Cardiac ventricle fibroblast (primary cell): Measurements from ENCODE around the gene KCNH4. TPM values are rescaled to one million over a fixed set of nuclear protein-coding genes. Genes with fewer than 3 reads are reported as not detected.

Experiments
- total RNA-seq: library from RNA; depleted of rRNA; stranded (reverse); fragments of >200 nt; gene quantifications from 2 replicates; pipeline ENCODE4 v1.2.3, GENCODE V29; 2015

Gene KCNH4
- total RNA-seq = not detected in 2 replicates

DNA sequence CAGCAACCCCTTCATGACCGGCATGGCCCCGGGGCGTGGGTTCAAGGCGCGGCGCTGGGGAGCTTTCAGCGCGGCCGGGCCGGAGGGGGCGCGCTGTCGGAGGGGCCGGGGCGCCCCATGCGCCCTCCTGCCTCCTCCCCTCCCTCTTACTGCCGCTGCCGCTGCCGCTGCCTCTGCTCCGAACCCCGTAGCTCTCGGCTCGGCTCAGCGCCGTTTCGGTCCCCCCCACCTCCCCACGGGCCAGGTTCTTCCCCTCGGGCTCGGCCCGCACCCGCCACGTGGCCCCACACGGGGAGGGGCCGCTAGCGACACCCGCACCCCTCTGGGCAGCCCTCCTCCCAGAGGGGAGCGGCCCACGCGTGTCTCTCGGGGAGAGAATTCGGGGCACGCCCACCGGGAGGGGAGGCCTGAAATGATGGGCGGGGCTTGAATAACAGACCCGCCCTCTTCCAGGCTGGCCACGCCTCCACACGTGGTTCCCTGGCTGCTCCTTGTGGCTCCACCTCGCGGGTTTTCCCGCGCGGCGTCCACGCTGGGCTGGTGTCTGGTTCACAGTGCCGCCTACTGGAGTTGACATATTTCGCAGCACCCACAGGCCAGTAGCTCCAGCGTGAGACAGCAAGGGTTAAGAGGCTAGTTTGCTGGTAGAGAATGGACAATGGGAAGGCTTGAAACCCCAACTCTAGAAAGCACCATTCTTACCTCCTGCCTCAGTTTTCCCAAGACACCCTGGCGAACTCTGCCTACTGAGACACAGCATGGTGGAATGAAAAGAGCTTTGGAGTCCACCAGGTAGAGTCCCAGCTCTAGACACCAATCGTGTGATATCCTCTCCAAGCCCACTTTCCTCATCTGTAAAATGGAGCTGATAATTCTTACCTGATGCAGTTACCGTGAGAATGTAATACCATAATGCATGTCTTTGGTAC lies at the start of gene KCNH4:
KCNH4 (minus strand) TSS at position 221 of the 929 bp plus-strand sequence; CDS start at position 24, 197 bp downstream.

GRCh38 chr17:42193969-42194899 lies 13.3 kb upstream of the KCNH4 start, which contains the start of gene GHDC:
GHDC (minus strand) TSS chr17:42194494; CDS start chr17:42193581, 913 bp downstream.

DNA sequence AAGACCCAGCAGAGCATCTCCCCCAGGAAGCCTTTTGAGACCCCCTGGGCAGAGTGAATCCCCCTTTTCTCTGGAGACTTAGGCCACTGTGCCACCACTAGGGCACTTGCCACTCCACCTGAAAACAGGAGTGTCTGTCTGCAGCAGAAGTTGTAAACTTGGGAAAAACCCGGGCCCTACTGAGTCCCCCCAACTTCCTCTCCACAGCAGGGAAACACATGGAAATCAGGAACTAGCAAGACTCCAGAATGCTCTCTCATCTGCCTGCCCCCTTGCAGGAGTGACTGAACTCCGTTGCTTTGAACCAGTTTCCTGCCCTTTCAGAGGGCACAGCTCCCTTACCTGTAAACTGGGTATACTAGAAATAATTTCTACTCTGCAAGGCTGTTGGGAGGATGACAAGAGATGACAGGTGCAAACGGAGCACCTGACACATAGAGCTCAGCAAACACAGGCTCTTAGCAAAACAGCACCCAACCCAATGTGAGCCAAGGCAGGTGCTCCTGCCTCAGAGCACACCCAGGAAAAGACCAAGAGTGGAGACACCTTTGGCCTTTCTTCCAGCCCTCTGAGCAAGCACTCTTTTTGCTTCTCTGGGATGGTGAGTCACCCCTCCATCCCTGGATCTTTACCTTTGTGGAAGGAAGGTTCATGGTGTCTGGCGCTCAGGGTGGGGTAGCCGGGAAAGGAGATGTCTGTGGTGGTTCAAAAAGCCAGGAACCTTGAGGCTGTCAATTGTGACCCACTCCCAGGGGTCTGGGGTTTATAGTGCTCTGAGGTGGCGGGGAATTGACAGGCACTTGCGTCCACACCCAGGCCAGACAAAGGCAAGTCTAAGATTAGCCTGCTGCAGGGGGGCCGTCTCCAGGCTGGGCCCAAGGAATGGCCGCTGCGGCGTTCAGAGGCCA lies 4.0 kb upstream of the KCNH4 start, which contains the start of gene HCRT:
HCRT (minus strand) TSS at position 740 of the 908 bp plus-strand sequence; CDS start at position 653, 87 bp downstream.

DNA sequence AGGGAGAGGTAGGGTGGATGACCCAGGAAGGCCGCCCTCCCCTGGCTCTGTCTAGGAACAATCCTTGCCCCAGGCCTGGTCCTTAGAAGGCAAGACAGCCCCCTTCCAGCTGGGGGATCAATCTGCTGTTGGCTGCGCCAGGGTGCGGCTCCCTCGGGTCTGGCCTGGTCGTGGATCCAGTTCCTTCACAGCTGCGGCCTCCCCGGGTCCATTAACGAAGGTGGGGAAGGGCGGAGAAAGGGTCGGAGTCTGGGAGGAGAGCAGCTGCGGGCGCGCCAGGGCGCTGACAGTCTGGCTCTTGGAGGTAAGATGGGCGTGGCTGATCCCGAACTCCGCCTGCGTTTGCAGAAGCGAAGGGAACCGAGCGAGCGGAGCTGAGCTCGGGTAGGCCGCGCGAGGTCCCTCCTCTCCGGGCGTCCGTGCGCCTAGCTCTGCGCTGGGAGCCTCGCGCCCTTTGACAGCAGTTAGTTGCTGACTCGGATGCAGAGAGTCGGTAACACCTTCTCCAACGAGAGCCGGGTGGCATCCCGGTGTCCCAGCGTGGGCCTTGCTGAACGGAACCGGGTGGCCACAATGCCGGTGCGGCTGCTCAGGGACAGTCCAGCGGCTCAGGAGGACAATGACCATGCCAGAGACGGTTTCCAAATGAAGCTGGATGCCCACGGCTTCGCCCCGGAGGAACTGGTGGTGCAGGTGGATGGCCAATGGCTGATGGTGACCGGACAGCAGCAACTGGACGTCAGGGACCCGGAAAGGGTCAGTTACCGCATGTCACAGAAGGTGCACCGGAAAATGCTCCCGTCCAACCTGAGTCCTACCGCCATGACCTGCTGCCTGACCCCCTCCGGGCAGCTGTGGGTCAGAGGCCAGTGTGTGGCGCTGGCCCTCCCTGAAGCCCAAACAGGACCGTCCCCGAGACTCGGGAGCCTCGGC lies 58.3 kb downstream of the KCNH4 start, which contains the start of gene HSPB9:
HSPB9 (plus strand) TSS at position 434 of the 933 bp plus-strand sequence; CDS start at position 481, 47 bp downstream.

GRCh38 chr17:42120770-42121769 lies 59.9 kb downstream of the KCNH4 start, which contains the start of gene KAT2A:
KAT2A (minus strand) TSS chr17:42121367; CDS start chr17:42121304, 63 bp downstream.

DNA sequence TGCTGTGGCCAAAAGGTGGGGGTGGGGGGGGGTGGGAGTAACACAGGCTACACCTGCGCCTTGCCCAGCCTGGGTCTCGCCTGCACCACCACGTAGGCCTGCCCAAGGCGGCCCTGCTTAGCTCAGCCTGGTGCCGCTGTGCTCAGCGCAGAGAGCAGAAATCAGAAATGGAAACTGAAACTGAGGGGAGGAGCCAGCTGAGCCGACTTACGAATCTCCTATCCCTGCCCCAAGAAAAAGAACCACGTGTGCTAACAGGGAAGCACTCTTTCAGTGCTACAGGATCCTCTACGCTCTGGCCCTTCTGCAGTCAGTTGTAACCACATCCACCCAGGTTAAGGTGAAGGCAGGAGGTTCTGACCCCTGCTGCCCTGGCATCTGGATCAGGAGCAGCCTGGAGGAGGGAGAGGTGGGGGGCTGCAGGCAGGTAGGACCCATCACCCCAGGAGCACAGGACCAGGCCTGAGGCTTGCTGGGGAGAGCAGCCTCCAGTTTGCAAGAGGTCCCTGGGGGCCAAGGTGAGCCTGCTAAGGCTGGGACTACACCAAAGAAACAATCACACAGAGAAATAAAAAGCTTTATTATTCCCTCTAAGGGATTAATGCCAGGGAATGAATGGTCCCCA lies 68.3 kb downstream of the KCNH4 start, which contains the start of gene DHX58:
DHX58 (minus strand) TSS at position 163 of the 625 bp plus-strand sequence. CDS start 822 bp downstream, outside the sequence.

Other genes with a start within 250 kb of the KCNH4 start
- 63.9 and 70.5 TPM in 2 replicates for gene CNP, start 214.3 kb downstream of the KCNH4 start, total RNA-seq
- gene DNAJC7, start 163.7 kb downstream of the KCNH4 start, total RNA-seq = 57.4 and 58.8 TPM in 2 replicates
- 38.6 and 40.2 TPM in 2 replicates for gene NKIRAS2, start 161.1 kb downstream of the KCNH4 start, total RNA-seq
- gene C17orf113, start 130.5 kb downstream of the KCNH4 start, total RNA-seq = 0.19 TPM in 1 of 2 replicates, not detected in the other
- gene ZNF385C, start 82.7 kb downstream of the KCNH4 start, total RNA-seq = not detected in 2 replicates
- 10.2 and 11.9 TPM in 2 replicates for gene DHX58, start 68.4 kb downstream of the KCNH4 start, total RNA-seq
- gene KAT2A, start 59.8 kb downstream of the KCNH4 start, total RNA-seq = 13.4 and 14.2 TPM in 2 replicates
- gene HSPB9, start 58.3 kb downstream of the KCNH4 start, total RNA-seq = not detected in 2 replicates
- 76.3 and 89.0 TPM in 2 replicates for gene RAB5C, start 26.2 kb downstream of the KCNH4 start, total RNA-seq
- not detected in 2 replicates for gene HCRT, start 4.3 kb upstream of the KCNH4 start, total RNA-seq
- gene GHDC, start 13.4 kb upstream of the KCNH4 start, total RNA-seq = 23.5 and 24.0 TPM in 2 replicates
- 25.6 and 26.3 TPM in 2 replicates for gene STAT5B, start 95.2 kb upstream of the KCNH4 start, total RNA-seq
- 44.9 and 58.9 TPM in 2 replicates for gene STAT5A, start 107.4 kb upstream of the KCNH4 start, total RNA-seq
- 168 and 187 TPM in 2 replicates for gene STAT3, start 207.3 kb upstream of the KCNH4 start, total RNA-seq
- 527 and 577 TPM in 2 replicates for gene CAVIN1, start 242.1 kb upstream of the KCNH4 start, total RNA-seq